Epithelial cell of umbilical artery (primary cell): ENCODE measurements around the gene VSIG10L2. TPM values are rescaled to one million over a fixed set of nuclear protein-coding genes. Genes with fewer than 3 reads are reported as not detected.

ENCODE experiments used
- total RNA-seq: library from RNA; depleted of rRNA; stranded (reverse); fragments of >200 nt; gene quantifications from 2 replicates; pipeline ENCODE4 v1.2.3, GENCODE V29; 2014

VSIG10L2 gene
- total RNA-seq = not detected in 2 replicates

GRCh38 chr11:125945797-125946520 is at the start of gene VSIG10L2:
TSS of gene VSIG10L2 (plus strand) at chr11:125946044. CDS start at chr11:125946056, 12 bp downstream.

GRCh38 chr11:125902927-125903710 is 42.7 kb upstream of the VSIG10L2 start, which contains the start of gene PUS3:
TSS of gene PUS3 (minus strand) at chr11:125903206. CDS start at chr11:125896284, 6,922 bp downstream.

DNA sequence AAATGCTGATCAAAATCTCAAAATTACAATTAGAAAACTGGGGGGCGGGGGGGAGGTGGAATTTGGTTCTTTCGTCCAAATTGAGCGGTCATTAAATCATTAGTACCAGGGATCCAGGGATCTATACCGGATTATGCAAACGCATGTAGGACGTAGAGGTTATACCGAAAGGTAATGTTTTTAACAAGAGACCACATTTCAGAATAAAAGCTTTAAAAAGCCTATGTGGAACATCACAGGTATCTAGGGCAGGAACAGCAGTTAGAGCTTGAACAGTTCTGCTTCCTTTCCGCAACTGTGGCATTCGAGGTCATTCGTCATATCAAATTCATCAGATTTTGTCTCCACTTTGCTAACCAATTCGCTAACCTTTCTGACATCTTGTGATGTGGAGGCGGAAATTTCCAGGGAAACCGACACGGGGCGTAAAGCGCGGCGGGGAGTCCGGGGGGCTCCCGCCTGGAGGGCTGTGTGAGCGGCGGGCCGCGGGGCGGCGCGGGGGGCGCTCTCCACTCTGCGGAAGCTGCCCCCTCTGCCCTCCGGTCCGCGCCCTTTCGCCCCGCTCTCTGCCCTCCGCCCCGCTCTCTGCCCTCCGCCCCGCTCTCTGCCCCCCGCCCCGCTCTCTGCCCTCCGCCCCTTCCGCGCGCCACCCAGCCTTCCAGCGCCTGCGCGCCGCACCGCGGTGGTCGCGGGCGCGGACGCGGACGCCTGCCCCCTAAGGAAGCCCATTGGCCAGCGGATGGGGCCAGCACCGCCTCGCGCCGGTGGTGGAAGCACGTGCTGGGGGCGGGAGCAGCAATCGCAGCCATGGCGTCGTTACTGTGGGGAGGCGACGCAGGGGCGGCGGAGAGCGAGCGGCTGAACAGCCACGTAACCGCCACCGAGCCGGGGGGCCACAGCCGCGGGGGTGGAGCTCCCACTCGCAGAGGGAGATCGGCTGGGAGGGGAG is 41.9 kb upstream of the VSIG10L2 start, which contains the start of gene DDX25:
Gene DDX25 (plus strand): TSS at position 798 of the 949 bp plus-strand sequence. CDS start 10 bp downstream, at position 808.

Other genes with a start within 250 kb of the VSIG10L2 start
- gene PATE1, start 199.8 kb upstream of the VSIG10L2 start, total RNA-seq = not detected in 2 replicates
- 0.32 TPM in 1 of 2 replicates, not detected in the other for gene PATE2, start 167.2 kb upstream of the VSIG10L2 start, total RNA-seq
- not detected in 2 replicates for gene PATE3, start 157.9 kb upstream of the VSIG10L2 start, total RNA-seq
- gene PATE4, start 112.7 kb upstream of the VSIG10L2 start, total RNA-seq = not detected in 2 replicates
- 9.7 and 10.2 TPM in 2 replicates for gene HYLS1, start 58.4 kb upstream of the VSIG10L2 start, total RNA-seq
- 11.4 and 12.2 TPM in 2 replicates for gene PUS3, start 42.8 kb upstream of the VSIG10L2 start, total RNA-seq
- not detected in 2 replicates for gene DDX25, start 41.5 kb upstream of the VSIG10L2 start, total RNA-seq
- 1.9 and 2.6 TPM in 2 replicates for gene CDON, start 116.8 kb downstream of the VSIG10L2 start, total RNA-seq